DMS 273 (cell line): ENCODE measurements around the gene APP.

Experiments
- DNase-seq: peaks from one replicate; lab custom pipeline; 2025; ENCODE audit not compliant: unreplicated experiment; lab: John Stamatoyannopoulos, UW

APP gene

GRCh38 chr21:25910809-25911208 lies 259.8 kb downstream of the APP start:
- DNase-seq: no peak

- DNase-seq: no peak
Measured at GRCh38 chr21:25909341-25909740, 261.2 kb downstream of the APP start.

DNA sequence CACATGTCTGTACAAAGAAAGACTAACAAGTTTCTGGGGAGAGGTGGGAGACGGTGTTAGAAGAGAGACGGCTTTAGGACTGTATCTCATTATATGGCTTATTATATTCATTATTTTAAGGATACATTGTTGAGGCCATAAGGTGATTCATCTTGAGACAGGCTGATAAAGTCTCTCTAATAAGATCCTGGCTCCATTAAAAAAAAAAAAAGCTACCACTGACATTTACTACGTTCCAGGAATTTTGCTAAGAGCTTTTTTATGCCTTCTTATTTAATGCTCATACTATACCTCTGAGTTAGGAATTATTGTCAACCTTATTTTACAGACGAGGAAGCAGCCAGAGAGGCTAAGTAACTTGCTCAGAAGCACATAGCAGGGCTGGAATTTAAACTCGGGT lies 262.1 kb downstream of the APP start:
- no peak for DNase-seq

DNA sequence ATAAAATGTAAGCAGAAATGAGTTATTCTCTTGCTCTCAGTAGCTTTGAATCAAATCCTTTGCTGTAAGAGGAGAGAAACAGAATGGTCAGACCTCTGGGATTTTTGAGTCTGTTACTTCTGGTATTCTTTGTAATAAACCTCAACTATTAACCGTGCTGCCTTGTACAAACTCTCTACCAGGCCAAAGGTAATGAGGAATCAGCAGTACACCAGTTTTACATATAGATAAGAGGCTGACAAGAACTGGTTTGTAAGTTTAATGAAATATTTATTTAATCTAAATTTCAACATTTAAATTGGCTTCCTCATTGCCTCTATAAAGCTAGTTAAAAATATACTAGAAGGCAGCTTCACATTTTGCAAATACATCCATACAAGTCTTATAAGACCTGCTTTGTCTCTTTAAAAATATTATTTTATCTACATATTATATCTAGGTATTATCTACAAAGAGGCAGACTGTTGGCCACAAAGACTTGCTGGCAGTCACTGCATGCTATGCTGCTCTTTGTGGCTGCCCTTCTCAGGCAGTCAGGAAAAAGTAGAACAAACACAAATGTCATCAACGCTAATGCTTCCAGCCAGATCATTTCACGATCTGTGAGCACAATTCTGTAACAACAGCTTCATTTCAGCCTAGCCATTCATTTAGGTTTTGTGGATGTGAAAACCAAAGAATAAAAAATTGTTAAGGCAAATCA lies 262.8 kb downstream of the APP start:
- DNase-seq: no peak

- no peak for DNase-seq
Measured at GRCh38 chr21:25906587-25906986, 264.0 kb downstream of the APP start.

- DNase-seq: no peak
Measured at GRCh38 chr21:25905126-25905525, 265.4 kb downstream of the APP start.

- DNase-seq: no peak
Measured at GRCh38 chr21:25904044-25904695, 266.4 kb downstream of the APP start.

GRCh38 chr21:25903607-25904006 lies 267.0 kb downstream of the APP start:
- no peak for DNase-seq

DNA sequence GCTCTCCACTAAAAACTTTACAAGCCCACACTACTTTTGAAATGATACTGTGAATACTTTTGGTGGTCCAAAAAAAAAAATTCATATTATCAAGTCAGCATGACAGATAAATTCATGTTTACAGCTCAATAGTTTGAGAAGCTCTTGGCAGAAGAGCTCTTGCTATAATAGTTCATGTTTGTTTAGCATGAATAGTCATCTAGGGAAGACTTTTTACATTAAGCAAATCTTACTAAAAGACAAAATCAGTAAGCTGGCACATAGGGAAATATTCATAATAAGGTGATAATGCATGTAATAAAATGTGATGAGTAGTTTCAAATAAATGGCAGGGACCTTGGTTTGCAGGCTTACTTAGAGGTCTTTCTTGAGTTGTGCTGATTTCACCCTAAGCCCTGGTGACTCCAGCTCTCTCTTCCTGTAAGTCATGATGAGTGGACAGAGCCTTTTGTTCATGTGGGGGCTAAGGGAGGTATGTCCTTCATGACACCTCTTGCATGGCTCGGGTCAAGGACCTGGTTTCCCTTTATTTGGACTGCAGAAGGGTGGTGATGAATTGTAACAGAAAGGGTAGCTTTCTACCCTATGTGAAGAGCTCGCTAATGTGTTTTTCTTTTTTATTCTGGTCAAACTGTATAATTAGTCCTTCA lies 269.1 kb downstream of the APP start:
- DNase-seq: no peak

DNA sequence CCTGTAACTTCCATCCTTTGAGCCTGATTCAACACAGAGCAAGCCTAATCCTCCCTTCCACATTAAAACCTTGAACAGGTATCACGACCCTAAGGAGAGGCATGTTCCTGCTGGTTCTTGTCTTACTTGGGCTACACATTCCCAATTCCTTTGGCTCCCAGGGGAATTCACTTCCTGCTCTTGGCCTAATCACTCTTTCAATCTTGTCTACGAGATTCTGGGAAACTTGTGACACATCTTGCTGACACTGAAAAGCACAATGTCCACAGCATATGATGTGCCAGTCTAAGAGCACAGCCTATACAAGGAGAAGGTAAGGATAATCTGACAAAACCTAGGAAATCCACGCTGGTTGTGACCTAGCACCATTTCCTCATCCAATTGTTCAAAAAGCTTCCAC lies 271.9 kb downstream of the APP start:
- DNase-seq: no peak

- DNase-seq: no peak
Measured at GRCh38 chr21:25897383-25897782, 273.2 kb downstream of the APP start.

GRCh38 chr21:25896501-25897056 lies 274.0 kb downstream of the APP start:
- DNase-seq: no peak

GRCh38 chr21:25895565-25896205 lies 274.9 kb downstream of the APP start:
- DNase-seq: peak; percentile 45

DNA sequence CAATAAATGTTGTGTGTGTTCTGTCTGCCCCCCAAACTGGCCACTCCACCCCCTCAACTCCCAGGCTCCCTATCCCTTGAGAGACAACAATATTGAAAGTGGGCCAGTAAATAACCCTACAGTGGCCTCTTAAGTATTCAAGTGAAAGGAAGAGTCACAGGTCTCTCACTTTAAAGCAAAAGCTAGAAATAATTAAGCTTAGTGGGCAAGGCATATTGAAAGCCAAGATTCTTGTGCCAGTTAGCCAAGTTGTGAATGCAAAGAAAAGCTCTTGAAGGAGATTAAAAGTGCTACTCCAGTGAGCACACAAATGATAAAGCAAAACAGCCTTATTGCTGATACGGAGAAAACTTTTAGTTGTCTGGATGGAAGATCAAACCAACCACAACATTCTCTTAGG lies 277.4 kb downstream of the APP start:
- DNase-seq: no peak

DNA sequence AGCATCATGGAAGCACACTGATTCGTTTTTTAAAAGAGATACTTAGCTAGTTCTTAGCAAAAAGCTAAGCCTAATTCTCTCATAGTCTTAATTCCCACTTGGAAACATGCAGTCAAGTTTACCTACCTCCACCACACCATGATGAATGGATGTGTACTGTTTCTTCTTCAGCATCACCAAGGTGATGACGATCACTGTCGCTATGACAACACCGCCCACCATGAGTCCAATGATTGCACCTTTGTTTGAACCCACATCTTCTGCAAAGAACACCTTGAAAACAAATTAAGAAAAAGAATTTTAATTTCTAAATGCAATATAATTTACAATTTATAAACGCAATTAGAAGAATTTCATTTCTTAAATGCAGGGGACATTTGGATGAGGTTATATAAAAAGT lies 279.0 kb downstream of the APP start:
- DNase-seq: no peak

DNA sequence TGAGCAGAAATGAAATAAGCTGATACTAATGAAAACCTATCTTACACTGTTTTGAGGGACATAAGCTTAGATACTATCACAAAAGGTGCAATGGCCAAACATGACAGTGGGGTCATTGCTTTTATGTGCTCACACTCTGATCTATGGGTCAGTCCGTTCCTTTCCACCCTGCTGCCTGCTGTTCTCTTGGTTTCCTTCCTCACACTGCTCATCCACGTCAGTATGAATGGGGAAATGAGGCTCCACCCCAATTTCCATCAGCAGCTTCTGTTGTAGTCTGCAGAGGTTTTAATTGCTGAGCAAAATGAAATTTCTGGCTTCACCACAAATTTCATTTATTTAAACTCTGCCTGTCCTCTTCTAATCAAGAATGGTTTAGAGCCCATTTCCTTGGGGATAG lies 280.6 kb downstream of the APP start:
- no peak for DNase-seq

GRCh38 chr21:25888711-25889110 lies 281.9 kb downstream of the APP start:
- no peak for DNase-seq

GRCh38 chr21:25887646-25888306 lies 282.8 kb downstream of the APP start:
- no peak for DNase-seq

DNA sequence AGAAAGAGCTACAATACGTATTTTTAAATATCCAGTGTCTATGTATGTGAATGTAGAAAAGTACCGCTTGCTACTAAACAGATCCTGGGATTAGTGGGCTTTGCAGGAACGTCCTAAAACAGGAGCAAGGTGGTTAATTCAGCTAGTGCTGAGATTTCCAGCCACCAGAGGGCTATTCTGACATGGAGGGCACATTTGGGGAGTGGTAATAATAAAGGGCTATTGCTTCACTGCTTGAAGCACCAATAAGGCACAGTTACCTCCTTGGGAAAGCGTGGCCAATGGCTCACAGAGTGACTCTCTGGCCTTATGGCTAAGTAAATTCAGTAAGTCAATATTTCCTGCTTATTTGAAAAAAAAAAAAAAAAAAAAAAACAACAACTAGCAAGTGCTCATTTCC lies 283.4 kb downstream of the APP start:
- DNase-seq: peak; percentile 2

DNA sequence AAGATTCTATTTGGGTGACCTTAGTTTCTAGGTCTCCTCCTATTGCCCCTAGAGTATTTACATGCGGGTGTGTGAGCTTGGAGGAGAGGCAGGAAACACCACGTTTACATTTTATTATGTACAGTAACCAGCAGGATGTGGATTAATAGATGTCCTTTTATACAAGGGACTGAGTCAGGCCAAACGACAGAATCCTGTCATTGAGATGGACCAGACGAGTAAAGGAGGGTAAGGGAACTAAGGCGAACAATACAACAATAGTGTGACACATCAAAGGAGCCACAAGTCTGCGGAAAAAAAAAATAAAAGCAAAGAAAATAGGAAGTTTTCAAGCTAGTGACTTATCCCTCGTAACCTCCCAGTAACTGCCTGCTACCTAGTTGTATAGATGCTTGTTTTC lies 284.7 kb downstream of the APP start:
- no peak for DNase-seq

DNA sequence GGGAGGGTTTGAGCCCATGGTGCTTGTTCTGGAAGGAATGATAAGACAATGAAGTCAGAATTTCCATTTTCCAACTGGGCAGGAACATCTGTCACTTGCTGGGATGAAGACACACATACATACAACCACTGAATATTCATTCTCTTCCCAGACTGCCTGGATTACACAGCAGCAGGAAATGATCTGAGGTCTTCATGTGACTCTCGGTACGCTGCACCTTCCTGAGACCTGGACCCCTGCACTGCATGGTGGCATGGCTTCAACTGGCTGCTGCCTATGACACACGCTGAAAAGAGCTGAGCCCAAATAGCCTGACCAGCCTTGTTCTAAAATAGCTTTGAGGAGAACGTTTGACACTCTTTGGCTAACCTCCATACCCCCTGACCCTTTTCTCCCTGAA lies 285.2 kb downstream of the APP start:
- peak; percentile 10 for DNase-seq
